Mesothelial cell of epicardium (in vitro differentiated cells): ENCODE data around the gene MTHFD1. TPM values are rescaled to one million over a fixed set of nuclear protein-coding genes. Genes with fewer than 3 reads are reported as not detected.

Source experiments
- DNase-seq, 2 experiments: peaks; one replicate each; pipeline ENCODE4 v3.0.0; 2021; ENCODE audit warnings: low spot score in 2 of 2; ENCODE audit not compliant: unreplicated experiment in 2 of 2
- H3K27ac Mint-ChIP-seq: 2 replicates; pipeline ENCODE4 v1.8.0; 2021; ENCODE audit warnings: mixed read lengths
- H3K27me3 Mint-ChIP-seq: 2 replicates; pipeline ENCODE4 v1.8.0; 2021; ENCODE audit warnings: low read depth, mixed read lengths
- H3K36me3 Mint-ChIP-seq: 2 replicates; pipeline ENCODE4 v1.8.0; 2021; ENCODE audit warnings: mixed read lengths
- H3K4me1 Mint-ChIP-seq: 2 replicates; pipeline ENCODE4 v1.8.0; 2021; ENCODE audit warnings: mixed read lengths
- H3K4me3 Mint-ChIP-seq: 2 replicates; pipeline ENCODE4 v1.8.0; 2021; ENCODE audit warnings: mild to moderate bottlenecking, moderate library complexity, mixed read lengths
- H3K9me3 Mint-ChIP-seq: 2 replicates; pipeline ENCODE4 v1.8.0; 2021; ENCODE audit warnings: mixed read lengths
- CTCF ChIP-seq: fragments of 200-600 bp; sonication (generic); IDR thresholded peaks from one replicate; pipeline ENCODE4 v1.5.0; 2021; ENCODE audit warnings: antibody characterized with exemption; ENCODE audit not compliant: unreplicated experiment
- total RNA-seq: library from RNA; stranded (reverse); gene quantifications from 3 replicates; pipeline ENCODE4 v1.2.1, GENCODE V29; 2021

The MTHFD1 gene
- total RNA-seq, 1 donor from 2014 or later: 43.3 TPM

DNA sequence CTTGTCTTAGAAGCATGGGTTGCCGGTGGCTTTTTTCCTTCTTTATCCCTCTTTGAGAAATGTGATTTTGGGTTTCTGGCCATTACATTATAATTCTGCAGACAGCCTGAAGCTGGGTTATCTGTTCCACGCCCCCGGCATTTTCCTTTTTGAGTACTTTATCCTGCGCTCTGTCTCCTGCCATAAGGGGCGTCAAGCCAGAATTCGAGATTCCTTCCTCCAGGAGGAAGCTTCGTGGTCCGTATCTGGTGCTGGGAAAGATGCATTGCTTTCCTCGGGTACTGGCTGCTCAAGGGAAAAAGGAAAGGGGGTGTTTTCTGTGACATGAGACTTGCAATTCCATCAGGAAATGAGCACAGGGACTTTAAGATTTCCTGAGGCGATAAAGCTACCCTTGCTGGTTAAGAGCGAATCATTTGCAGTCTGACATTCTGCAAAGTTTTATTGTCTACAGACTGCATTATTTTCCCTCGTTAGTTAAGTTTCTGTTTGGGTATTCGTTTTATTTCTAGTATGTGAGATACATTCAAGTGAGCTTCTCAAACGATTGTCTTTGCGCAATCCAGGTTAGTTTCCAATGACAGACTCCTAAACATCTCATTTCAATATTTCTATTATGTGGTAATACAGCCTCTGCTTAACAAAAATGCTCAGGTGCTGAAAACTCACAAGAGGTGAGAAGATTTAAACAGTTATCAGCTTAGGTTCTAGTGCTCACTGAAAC lies 77.8 kb downstream of the MTHFD1 start:
- peak in 1 of 2 experiments; percentile 52 for DNase-seq
- Mint-ChIP-seq H3K27ac (peak overlapping the region; percentile 35), H3K27me3 (no peaks in the 10 kb centered on the region), H3K4me1 (peaks cover 18% of the 10 kb centered on the region), H3K4me3 (peak overlapping the region; percentile 77), H3K36me3 (peaks cover 5% of the 10 kb centered on the region), H3K9me3 (no peaks in the 10 kb centered on the region)
- no peak for TF ChIP-seq CTCF

DNA sequence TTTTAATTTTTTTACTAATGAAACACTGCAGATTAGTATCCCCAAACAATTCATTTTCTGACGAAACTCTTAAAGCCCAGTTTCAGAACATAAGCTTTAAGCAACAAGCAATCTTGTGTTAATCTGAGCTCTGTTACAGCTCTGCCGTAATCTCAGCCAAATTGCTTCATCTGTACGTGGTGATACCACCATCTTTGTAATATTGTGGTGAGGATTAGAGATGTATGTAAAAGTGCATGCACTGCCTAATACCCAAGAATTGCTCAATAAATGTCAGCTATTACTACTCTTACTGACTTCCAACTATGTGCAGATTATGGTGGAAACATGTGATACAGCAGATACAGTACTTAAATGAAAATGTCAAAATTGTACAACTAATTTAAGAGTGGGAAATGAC lies 78.9 kb downstream of the MTHFD1 start:
- TF ChIP-seq CTCF: no peak
- no peak for DNase-seq
- H3K4me1 Mint-ChIP-seq: peaks cover 24% of the 10 kb centered on the region
- H3K27ac Mint-ChIP-seq: no peak overlapping the region
- H3K36me3 Mint-ChIP-seq: peaks cover 3% of the 10 kb centered on the region
- no peaks in the 10 kb centered on the region for H3K27me3 Mint-ChIP-seq
- no peak overlapping the region for H3K4me3 Mint-ChIP-seq
- H3K9me3 Mint-ChIP-seq: no peaks in the 10 kb centered on the region

GRCh38 chr14:64467566-64467965 lies 79.4 kb downstream of the MTHFD1 start:
- Mint-ChIP-seq H3K36me3 (peaks cover 3% of the 10 kb centered on the region), H3K4me1 (peaks cover 24% of the 10 kb centered on the region), H3K27ac (no peak overlapping the region), H3K9me3 (no peaks in the 10 kb centered on the region), H3K27me3 (no peaks in the 10 kb centered on the region), H3K4me3 (no peak overlapping the region)
- DNase-seq: no peak
- no peak for TF ChIP-seq CTCF

- no peaks in the 10 kb centered on the region for H3K27me3 Mint-ChIP-seq
- DNase-seq: no peak
- peaks cover 3% of the 10 kb centered on the region for H3K36me3 Mint-ChIP-seq
- H3K4me1 Mint-ChIP-seq: peaks cover 27% of the 10 kb centered on the region
- no peak overlapping the region for H3K27ac Mint-ChIP-seq
- H3K4me3 Mint-ChIP-seq: no peak overlapping the region
- no peaks in the 10 kb centered on the region for H3K9me3 Mint-ChIP-seq
- TF ChIP-seq CTCF: no peak
These were observed 80.3 kb downstream of the MTHFD1 start for GRCh38 chr14:64468451-64468850.

GRCh38 chr14:64474041-64474440 lies 85.9 kb downstream of the MTHFD1 start:
- no peaks in the 10 kb centered on the region for H3K9me3 Mint-ChIP-seq
- H3K27ac Mint-ChIP-seq: no peak overlapping the region
- no peak for DNase-seq
- no peak overlapping the region for H3K4me3 Mint-ChIP-seq
- peaks cover 12% of the 10 kb centered on the region for H3K4me1 Mint-ChIP-seq
- no peak for TF ChIP-seq CTCF
- peaks cover 3% of the 10 kb centered on the region for H3K36me3 Mint-ChIP-seq
- no peaks in the 10 kb centered on the region for H3K27me3 Mint-ChIP-seq

GRCh38 chr14:64474698-64475097 lies 86.5 kb downstream of the MTHFD1 start:
- Mint-ChIP-seq H3K4me3 (no peak overlapping the region), H3K9me3 (no peaks in the 10 kb centered on the region), H3K36me3 (peaks cover under 1% of the 10 kb centered on the region), H3K27me3 (no peaks in the 10 kb centered on the region), H3K27ac (no peak overlapping the region), H3K4me1 (peaks cover 12% of the 10 kb centered on the region)
- TF ChIP-seq CTCF: no peak
- no peak for DNase-seq
